ENCODE measurements around the gene THEMIS2. TPM values are rescaled to one million over a fixed set of nuclear protein-coding genes. Genes with fewer than 3 reads are reported as not detected.

THEMIS2 gene
- polyA plus RNA-seq, 3 donors, result 306 to 618 (median 344) TPM

DNA sequence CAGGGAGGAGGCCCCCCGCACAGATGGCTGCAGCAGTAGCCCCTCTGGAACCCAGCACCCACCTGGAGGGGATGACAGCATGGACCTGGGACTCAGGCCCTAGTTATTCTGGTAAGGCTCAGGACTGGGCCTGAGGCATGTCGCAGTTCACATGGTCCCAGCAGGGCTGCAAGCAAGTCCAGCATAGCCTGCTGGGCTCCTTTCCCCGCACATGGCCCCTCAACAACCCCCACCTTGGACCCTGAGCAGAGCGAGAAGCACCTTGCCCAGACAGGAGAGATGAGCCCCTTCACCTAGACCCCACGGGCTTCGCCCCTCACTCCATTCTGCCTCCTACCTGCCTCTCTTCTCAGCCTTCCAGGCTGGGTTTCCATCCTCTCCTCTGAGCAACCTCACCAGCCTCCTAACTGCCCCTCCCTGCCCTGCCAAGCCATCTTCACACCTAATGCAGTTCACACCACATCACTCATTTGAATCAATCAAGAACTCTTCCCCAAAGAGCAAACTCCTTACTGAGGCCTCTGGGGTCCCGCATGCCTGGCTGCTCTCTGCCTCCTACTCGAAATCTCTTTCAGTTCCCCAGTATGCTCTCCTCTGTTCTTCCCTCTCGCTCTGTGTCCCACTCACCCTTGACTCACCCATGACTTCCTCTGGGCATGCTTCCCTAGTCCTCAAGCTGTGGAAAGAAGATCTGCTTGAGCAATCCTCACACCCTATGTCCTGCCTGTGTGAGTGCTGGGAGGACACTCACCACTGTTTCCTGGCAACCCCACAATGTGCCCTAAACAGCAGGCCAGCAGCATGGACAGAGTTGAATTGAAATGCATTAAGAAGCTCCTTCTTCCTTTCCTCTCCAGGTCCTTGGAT lies 9.4 kb upstream of the THEMIS2 start:
- peak overlapping the region; percentile 73 for H3K4me2 ChIP-seq (replicated peaks; ENCODE audit: extremely low read depth, low read length, poor library complexity, severe bottlenecking)
- peak overlapping the region; percentile 79 for H3K9ac ChIP-seq (ENCODE audit: insufficient read depth, low read length, poor library complexity, severe bottlenecking)
- Mint-ChIP-seq H3K27me3 (ENCODE audit: low read depth in 3 of 3) (peaks cover 0 to 5% (median 0%) of the 10 kb centered on the region in 3 donors), H3K27ac (peak overlapping the region; percentile 98 to 100 (median 99)), H3K9me3 (peaks cover 0 to 2% (median 0%) of the 10 kb centered on the region in 7 donors), H3K4me3 (peak overlapping the region; percentile 70 to 92), H3K36me3 (peaks cover 10 to 11% of the 10 kb centered on the region in 2 donors), H3K4me1 (peaks cover 93% of the 10 kb centered on the region)
- H4K20me1 ChIP-seq (ENCODE audit: insufficient read depth, low read length), result no peaks in the 10 kb centered on the region
- peak overlapping the region; percentile 20 to 69 (median 37) for H3K4me3 ChIP-seq (replicated peaks in 1 of 3; ENCODE audit: low read depth in 2 of 3, low read length in 3 of 3)
- no peaks in the 10 kb centered on the region for H3K36me3 ChIP-seq (replicated peaks in 1 of 2; ENCODE audit: control insufficient read depth in 1 of 2, insufficient read depth in 2 of 2, low read length in 2 of 2)
- 60% methylated on average over 9 of the region's 9 CpGs for WGBS (ENCODE audit: insufficient coverage)
- H3K79me2 ChIP-seq (ENCODE audit: insufficient read depth, low read length), result peaks cover 40% of the 10 kb centered on the region
- no peaks in the 10 kb centered on the region for H3K9me3 ChIP-seq (replicated peaks in 1 of 2; ENCODE audit: control insufficient read depth in 1 of 2, insufficient read depth in 1 of 2, low read length in 2 of 2)
- H3K4me1 ChIP-seq (ENCODE audit: control insufficient read depth in 1 of 2, insufficient read depth in 2 of 2, low read length in 2 of 2), result peaks cover 90 to 99% of the 10 kb centered on the region in 2 donors
- H3K27me3 ChIP-seq (ENCODE audit: control insufficient read depth in 2 of 2, insufficient read depth in 2 of 2, low read length in 2 of 2), result no peaks in the 10 kb centered on the region
- TF ChIP-seq CTCF (IDR thresholded peaks at IDR 0.05), result no peak
- peak overlapping the region; percentile 91 to 100 for H3K27ac ChIP-seq (ENCODE audit: low read depth in 1 of 2, low read length in 2 of 2)
- DNase-seq, result peak; percentile 98 to 100 (median 99)
- no peak overlapping the region for H2AFZ ChIP-seq (ENCODE audit: insufficient read depth, low read depth, low read length, poor library complexity, severe bottlenecking)
- intact Hi-C loops (cut with micrococcal nuclease), result loop anchor here in 1 of 2 donors (1.0 to 5.0 kb wide), 2 partner anchors 24 to 39 kb away; no protein-coding TSS in a partner anchor

DNA sequence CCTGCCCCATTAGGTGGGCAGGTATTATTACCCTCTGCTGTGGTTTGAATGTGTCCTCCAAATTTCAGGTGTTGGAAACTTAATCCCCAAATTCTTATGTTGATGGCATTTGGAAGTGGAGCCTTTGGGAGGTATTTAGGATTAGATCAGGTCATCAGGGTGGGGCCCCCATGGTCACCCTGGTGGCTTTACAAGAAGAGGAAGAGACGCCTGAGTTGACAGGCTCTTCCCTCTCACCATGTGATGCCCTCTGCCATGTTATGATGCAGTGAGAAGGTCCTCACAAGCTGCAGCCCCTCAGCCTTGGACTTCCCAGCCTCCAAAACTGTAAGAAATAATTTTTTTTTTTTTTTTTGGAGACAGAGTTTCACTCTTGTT lies 8.8 kb upstream of the THEMIS2 start:
- Mint-ChIP-seq H3K36me3 (peaks cover 10 to 11% of the 10 kb centered on the region in 2 donors), H3K27ac (peak overlapping the region; percentile 98 to 100 (median 99)), H3K27me3 (ENCODE audit: low read depth in 3 of 3) (peaks cover 0 to 5% (median 0%) of the 10 kb centered on the region in 3 donors), H3K9me3 (peaks cover 0 to 2% (median 0%) of the 10 kb centered on the region in 7 donors), H3K4me1 (peaks cover 91% of the 10 kb centered on the region), H3K4me3 (peak overlapping the region; percentile 70 to 92)
- no CpG with 5 or more reads among the region's 1 CpG for WGBS (ENCODE audit: insufficient coverage)
- Histone ChIP-seq H3K4me3 (replicated peaks in 1 of 3; ENCODE audit: low read depth in 2 of 3, low read length in 3 of 3) (peak overlapping the region in 1 of 3 experiments; percentile 11), H3K9ac (ENCODE audit: insufficient read depth, low read length, poor library complexity, severe bottlenecking) (peak overlapping the region; percentile 79), H3K4me1 (ENCODE audit: control insufficient read depth in 1 of 2, insufficient read depth in 2 of 2, low read length in 2 of 2) (peaks cover 90 to 99% of the 10 kb centered on the region in 2 donors), H3K27ac (ENCODE audit: low read depth in 1 of 2, low read length in 2 of 2) (peak overlapping the region; percentile 91 to 100), H3K79me2 (ENCODE audit: insufficient read depth, low read length) (peaks cover 40% of the 10 kb centered on the region), H4K20me1 (ENCODE audit: insufficient read depth, low read length) (no peaks in the 10 kb centered on the region), H3K4me2 (replicated peaks; ENCODE audit: extremely low read depth, low read length, poor library complexity, severe bottlenecking) (peak overlapping the region; percentile 73), H3K27me3 (ENCODE audit: control insufficient read depth in 2 of 2, insufficient read depth in 2 of 2, low read length in 2 of 2) (no peaks in the 10 kb centered on the region), H2AFZ (ENCODE audit: insufficient read depth, low read depth, low read length, poor library complexity, severe bottlenecking) (no peak overlapping the region), H3K36me3 (replicated peaks in 1 of 2; ENCODE audit: control insufficient read depth in 1 of 2, insufficient read depth in 2 of 2, low read length in 2 of 2) (no peaks in the 10 kb centered on the region), H3K9me3 (replicated peaks in 1 of 2; ENCODE audit: control insufficient read depth in 1 of 2, insufficient read depth in 1 of 2, low read length in 2 of 2) (no peaks in the 10 kb centered on the region)
- TF ChIP-seq CTCF (IDR thresholded peaks at IDR 0.05), result no peak
- peak; percentile 91 to 94 (median 93) for DNase-seq
- intact Hi-C loops (cut with micrococcal nuclease), result loop anchor here in 1 of 2 donors (1.0 to 5.0 kb wide), 2 partner anchors 24 to 39 kb away; no protein-coding TSS in a partner anchor

All from CD14-positive monocyte (primary cell).